Lower leg skin (tissue), 4 donors: Measurements from ENCODE around the gene FGF2. TPM values are rescaled to one million over a fixed set of nuclear protein-coding genes. Genes with fewer than 3 reads are reported as not detected.

ENCODE experiments used
- DNase-seq, 2 donors: peaks; one replicate each; pipeline ENCODE4 v3.0.0-alpha.2; 2019; ENCODE audit warnings: low spot score in 2 of 2
- H3K4me3 ChIP-seq: fragments of 200-600 bp; sonication (generic); 2 replicates; pipeline ENCODE4 v1.5.1; 2017; ENCODE audit warnings: mild to moderate bottlenecking, low read depth; ENCODE audit not compliant: poor library complexity, severe bottlenecking
- POLR2A ChIP-seq, 2 donors: fragments of 450-650 bp; IDR thresholded peaks; one replicate each; pipeline ENCODE4 v1.6.1; 2016 to 2017; ENCODE audit warnings: antibody characterized with exemption in 2 of 2, mild to moderate bottlenecking in 1 of 2, moderate library complexity in 1 of 2
- WGBS, 2 donors: methylation state at CpG; one replicate each; pipeline ENCODE4 v1.1.5; 2018; 5-methylcytosine and 5-hydroxymethylcytosine counted together
- intact Hi-C: fragments of 100-400 bp; cut with DNase I; formaldehyde crosslinking; loops from one replicate; pipeline ENCODE4 v1.15.0; 2023; ENCODE audit warnings: low total_unique reads
- total RNA-seq, 4 donors: library from RNA; depleted of rRNA; stranded (reverse); fragments of >200 nt; gene quantifications; one replicate each; pipeline ENCODE4 v1.1.0, GENCODE V29; 2016
- TF ChIP-seq, protein P1 (sequence below), 3 donors: fragments of 450-650 bp; IDR thresholded peaks; one replicate each; pipeline ENCODE4 v1.5.1; 2016; ENCODE audit warnings: antibody characterized with exemption in 3 of 3, mild to moderate bottlenecking in 3 of 3, moderate library complexity in 2 of 3

Gene FGF2
- total RNA-seq, 4 donors from 2014 or later = 4.8 to 6.1 (median 5.0) TPM

DNA sequence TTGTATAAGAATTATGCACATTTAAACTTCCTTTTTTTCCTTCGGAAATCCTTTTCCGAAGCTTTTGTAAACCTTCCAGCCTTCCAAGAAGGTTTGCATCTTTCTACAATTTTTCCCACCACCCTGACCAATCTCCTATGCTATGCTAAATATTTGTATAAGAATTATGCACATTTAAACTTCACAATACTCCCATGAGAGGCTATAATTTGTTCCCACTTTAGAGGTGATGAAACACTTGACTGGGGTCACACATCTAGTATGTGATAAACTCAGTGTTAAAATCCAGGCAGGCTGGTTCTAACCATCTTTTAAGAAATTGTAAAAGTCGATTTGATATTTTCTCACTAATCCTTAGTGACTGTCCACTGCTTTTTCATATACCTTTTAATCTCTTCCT lies 73.7 kb downstream of the FGF2 start:
- no peak for DNase-seq
- TF ChIP-seq, protein P1, sequence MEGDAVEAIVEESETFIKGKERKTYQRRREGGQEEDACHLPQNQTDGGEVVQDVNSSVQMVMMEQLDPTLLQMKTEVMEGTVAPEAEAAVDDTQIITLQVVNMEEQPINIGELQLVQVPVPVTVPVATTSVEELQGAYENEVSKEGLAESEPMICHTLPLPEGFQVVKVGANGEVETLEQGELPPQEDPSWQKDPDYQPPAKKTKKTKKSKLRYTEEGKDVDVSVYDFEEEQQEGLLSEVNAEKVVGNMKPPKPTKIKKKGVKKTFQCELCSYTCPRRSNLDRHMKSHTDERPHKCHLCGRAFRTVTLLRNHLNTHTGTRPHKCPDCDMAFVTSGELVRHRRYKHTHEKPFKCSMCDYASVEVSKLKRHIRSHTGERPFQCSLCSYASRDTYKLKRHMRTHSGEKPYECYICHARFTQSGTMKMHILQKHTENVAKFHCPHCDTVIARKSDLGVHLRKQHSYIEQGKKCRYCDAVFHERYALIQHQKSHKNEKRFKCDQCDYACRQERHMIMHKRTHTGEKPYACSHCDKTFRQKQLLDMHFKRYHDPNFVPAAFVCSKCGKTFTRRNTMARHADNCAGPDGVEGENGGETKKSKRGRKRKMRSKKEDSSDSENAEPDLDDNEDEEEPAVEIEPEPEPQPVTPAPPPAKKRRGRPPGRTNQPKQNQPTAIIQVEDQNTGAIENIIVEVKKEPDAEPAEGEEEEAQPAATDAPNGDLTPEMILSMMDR (IDR thresholded peaks at IDR 0.05) = no peak
- no peak for TF ChIP-seq POLR2A (IDR thresholded peaks at IDR 0.05)
- WGBS, 2 donors = 87 to 93% methylated on average over 3 of the region's 3 CpGs
- intact Hi-C loops = no loop called here
- H3K4me3 ChIP-seq = no peak overlapping the region

DNA sequence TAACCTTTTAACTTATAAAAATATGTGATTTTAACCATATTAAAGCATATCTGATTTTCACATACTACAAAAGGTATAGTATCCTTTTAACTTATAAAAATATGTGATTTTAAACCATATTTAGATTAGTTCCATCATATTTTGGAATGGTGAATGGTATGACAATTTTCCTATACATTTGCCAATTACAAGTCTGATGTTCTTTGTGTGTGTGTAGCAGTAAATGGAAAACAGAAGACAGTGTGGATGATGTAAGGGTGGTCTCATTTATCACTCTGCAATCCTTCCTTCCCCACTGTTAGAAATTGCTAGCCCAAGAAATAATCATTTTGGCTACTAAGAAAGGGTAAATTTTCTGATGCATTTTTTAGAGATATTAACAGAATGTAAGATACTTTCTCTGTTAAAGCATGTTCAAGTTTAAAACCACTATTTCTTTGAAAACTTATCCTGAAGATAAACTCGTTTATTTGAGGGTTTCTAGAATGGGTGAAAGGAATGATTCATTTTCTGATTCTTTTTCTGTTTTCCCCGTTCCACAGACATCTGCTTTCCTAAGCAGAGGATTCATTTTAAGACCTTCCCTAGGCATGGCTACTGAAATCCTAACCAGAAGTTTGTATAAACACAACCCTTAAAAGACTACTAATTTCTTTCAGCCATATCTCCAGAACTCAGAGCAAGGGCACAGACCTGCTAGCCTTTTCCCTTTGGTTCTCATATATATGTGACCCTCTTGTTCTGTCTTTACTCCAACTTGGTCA lies 74.8 kb downstream of the FGF2 start:
- WGBS, 2 donors = 70 to 78% methylated on average over 2 of the region's 2 CpGs
- TF ChIP-seq, protein P1 (IDR thresholded peaks at IDR 0.05) = no peak
- TF ChIP-seq POLR2A (IDR thresholded peaks at IDR 0.05) = no peak
- intact Hi-C loops = no loop called here
- no peak overlapping the region for H3K4me3 ChIP-seq
- DNase-seq = no peak

- no peak overlapping the region for H3K4me3 ChIP-seq
- TF ChIP-seq, protein P1 (IDR thresholded peaks at IDR 0.05) = no peak
- TF ChIP-seq POLR2A (IDR thresholded peaks at IDR 0.05) = no peak
- intact Hi-C loops = no loop called here
- DNase-seq = no peak
These were observed 77.2 kb downstream of the FGF2 start for GRCh38 chr4:122903766-122904288.

GRCh38 chr4:122906859-122907305 lies 80.3 kb downstream of the FGF2 start:
- TF ChIP-seq, protein P1 (IDR thresholded peaks at IDR 0.05) = no peak
- TF ChIP-seq POLR2A (IDR thresholded peaks at IDR 0.05) = no peak
- 93 to 98% methylated on average over 7 of the region's 7 CpGs for WGBS, 2 donors
- no peak for DNase-seq
- intact Hi-C loops = no loop called here
- no peak overlapping the region for H3K4me3 ChIP-seq

DNA sequence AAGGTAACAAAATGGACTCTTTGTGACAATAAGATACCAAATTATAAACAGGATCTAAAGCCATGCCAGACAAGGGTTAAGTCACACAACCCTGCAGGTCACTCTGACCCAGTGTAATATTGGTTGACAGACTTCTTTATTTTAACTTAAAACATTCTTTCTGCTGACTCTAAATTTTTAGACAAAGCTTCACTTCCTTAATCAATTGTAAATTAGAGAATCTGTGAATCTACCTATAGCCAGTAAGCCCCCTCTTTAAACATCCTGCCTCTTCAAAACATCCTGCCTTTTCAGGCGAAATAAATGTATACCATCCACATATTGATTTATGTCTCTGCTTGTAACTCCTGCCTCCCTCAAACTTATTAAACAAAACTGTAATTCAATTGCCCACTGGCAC lies 81.6 kb downstream of the FGF2 start:
- no peak for DNase-seq
- WGBS, 2 donors = 89 to 100% methylated on average over 1 of the region's 1 CpG
- no peak overlapping the region for H3K4me3 ChIP-seq
- intact Hi-C loops = no loop called here
- TF ChIP-seq, protein P1 (IDR thresholded peaks at IDR 0.05) = no peak
- TF ChIP-seq POLR2A (IDR thresholded peaks at IDR 0.05) = no peak
